Astrocyte of the hippocampus (primary cell): ENCODE results near the gene NEK6.

Experiments used
- DNase-seq: peaks from one replicate; pipeline ENCODE4 v3.0.0; 2011; ENCODE audit warnings: low read depth, low spot score

NEK6 gene

GRCh38 chr9:124354346-124355038 lies 96.7 kb downstream of the NEK6 start:
- DNase-seq: no peak

GRCh38 chr9:124355039-124355940 lies 97.5 kb downstream of the NEK6 start:
- peak; percentile 9 for DNase-seq

- peak; percentile 5 for DNase-seq
Measured at GRCh38 chr9:124355941-124356744, 98.4 kb downstream of the NEK6 start.

- DNase-seq: peak; percentile 1
Measured at GRCh38 chr9:124356745-124357390, 99.1 kb downstream of the NEK6 start.

- DNase-seq: no peak
Measured at GRCh38 chr9:124357721-124358361, 100.1 kb downstream of the NEK6 start.

- no peak for DNase-seq
Measured at GRCh38 chr9:124358631-124359030, 100.9 kb downstream of the NEK6 start.

GRCh38 chr9:124359426-124359825 lies 101.7 kb downstream of the NEK6 start:
- DNase-seq: no peak

GRCh38 chr9:124359855-124360678 lies 102.3 kb downstream of the NEK6 start:
- no peak for DNase-seq

GRCh38 chr9:124361128-124361527 lies 103.4 kb downstream of the NEK6 start:
- DNase-seq: no peak

GRCh38 chr9:124363326-124364096 lies 105.8 kb downstream of the NEK6 start:
- DNase-seq: peak; percentile 88

- peak; percentile 61 for DNase-seq
Measured at GRCh38 chr9:124364141-124364540, 106.4 kb downstream of the NEK6 start.

- no peak for DNase-seq
Measured at GRCh38 chr9:124365036-124365435, 107.3 kb downstream of the NEK6 start.

GRCh38 chr9:124366476-124367220 lies 108.9 kb downstream of the NEK6 start:
- DNase-seq: no peak

GRCh38 chr9:124368692-124369091 lies 110.9 kb downstream of the NEK6 start:
- no peak for DNase-seq

- no peak for DNase-seq
Measured at GRCh38 chr9:124369231-124369797, 111.6 kb downstream of the NEK6 start.

- DNase-seq: no peak
Measured at GRCh38 chr9:124370896-124371582, 113.3 kb downstream of the NEK6 start.

GRCh38 chr9:124372038-124372437 lies 114.3 kb downstream of the NEK6 start:
- no peak for DNase-seq

GRCh38 chr9:124373386-124373785 lies 115.6 kb downstream of the NEK6 start:
- no peak for DNase-seq
